GM19395 (cell line): ENCODE data around the gene ZNF276.
"Not testable (repeated sequence)": the region's sequence is repeated elsewhere in the genome, so short reads cannot be mapped to it uniquely, and the experiment has no call there.

Source experiments
- ATAC-seq: cut with Tn5 transposase; IDR thresholded peaks from one replicate; pipeline ENCODE4 v1.9.1; 2021; ENCODE audit warnings: mild to moderate bottlenecking, moderate library complexity; ENCODE audit not compliant: unreplicated experiment

ZNF276 gene

DNA sequence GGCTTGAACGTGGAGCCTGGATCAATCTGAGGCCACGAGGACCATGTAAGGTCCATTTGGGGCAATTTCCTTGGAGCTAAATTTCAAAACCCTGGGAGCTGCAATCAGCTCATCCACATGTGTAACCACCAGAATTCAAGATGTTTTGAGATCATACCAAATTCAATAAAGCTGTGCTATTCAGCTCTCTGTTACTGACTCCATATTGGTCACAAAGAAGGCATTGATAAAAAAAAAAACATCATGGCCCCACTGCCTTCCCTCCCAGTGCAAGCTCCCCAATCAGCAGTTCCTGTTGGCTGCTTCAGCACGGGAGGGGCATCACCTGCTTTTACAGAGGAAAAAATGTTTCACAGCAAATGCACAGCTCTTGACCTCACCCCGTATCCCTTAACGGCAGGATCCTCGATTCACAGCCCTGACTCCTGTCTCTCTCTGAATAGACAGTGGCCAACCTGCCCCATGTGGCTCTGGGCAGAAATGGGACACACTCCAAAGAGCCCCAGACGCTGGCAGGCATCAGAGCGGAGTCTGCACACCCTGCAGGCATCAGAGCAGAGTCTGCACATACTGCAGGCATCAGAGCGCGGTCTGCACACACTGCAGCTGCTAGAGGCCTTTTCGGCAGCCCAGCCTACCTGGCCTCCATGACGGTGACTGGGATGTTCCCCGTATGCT lies 58.0 kb downstream of the ZNF276 start:
- no peak for ATAC-seq

DNA sequence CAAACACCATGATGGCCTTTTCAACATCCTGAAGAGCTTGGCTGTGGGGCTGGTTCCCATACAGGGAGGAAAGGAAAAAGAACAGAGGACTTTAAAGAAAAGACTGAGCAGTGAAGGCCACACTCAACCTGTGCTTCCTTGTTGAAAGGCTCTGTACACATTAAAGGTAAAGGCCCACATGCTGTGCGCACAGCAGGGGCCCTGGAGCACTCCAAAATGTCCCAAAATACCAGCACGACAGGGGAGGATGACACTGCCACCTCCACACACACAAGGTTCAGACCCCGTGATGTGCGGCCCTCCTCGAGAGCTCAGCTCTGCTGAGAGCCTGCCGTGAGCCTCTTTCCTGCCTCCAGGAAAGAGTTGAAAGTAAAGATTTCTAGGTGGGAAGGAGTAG lies 58.6 kb downstream of the ZNF276 start:
- no peak for ATAC-seq

DNA sequence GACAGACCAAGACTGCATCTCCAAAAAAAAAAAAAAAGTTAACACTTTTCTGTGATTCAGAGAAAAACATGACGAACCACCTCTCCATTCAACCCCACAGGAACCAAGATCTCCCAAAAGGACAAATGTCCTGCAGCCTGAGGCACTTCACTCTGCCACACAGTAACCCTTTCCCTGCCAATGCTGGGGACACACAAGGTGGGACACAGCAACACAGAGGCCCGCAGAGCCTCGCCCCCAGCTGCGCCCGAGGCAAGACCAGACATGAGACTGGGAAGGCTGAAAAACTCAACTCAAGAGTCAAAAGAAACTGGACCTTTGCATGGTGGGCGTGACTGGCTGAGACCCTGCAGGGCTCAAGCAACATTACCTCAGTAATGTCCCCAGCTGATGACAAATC lies 61.2 kb downstream of the ZNF276 start:
- no peak for ATAC-seq

DNA sequence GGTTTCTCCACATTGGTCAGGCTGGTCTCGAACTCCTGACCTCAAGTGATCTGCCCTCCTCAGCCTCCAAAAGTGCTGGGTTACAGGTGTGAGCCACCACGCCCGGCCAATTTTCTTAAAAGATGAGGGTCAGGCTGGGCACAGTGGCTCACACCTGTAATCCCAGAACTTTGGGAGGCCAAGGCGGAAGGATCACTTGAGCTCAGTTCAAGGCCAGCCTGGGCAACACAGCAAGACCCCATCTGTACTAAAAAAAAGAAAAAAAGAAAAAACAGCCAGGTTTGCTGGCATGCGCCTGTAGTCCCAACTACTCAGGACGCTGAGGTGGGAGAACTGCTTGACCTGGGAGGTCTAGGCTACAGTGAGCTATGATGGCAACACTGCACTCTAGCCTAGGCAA lies 62.6 kb downstream of the ZNF276 start:
- not testable (repeated sequence) for ATAC-seq

DNA sequence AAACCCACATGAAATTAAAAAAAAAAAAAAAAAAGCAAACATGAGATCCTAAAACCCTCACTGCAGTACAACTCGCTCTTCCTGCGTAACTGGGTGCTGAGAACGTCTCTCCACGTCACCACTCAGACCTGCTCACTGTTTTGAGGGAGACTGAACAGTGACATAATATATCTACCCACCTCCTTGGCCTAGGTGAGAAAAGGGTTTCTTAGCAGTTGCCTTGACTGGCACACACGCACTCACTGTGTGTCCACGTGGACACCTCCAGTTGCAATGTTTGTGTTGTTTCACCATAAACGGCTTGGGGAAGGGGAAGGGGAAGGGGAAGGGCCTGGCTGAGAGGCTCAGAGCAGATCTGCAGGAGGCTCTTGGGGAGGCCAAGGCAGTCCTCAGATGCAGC lies 63.1 kb downstream of the ZNF276 start:
- no peak for ATAC-seq

DNA sequence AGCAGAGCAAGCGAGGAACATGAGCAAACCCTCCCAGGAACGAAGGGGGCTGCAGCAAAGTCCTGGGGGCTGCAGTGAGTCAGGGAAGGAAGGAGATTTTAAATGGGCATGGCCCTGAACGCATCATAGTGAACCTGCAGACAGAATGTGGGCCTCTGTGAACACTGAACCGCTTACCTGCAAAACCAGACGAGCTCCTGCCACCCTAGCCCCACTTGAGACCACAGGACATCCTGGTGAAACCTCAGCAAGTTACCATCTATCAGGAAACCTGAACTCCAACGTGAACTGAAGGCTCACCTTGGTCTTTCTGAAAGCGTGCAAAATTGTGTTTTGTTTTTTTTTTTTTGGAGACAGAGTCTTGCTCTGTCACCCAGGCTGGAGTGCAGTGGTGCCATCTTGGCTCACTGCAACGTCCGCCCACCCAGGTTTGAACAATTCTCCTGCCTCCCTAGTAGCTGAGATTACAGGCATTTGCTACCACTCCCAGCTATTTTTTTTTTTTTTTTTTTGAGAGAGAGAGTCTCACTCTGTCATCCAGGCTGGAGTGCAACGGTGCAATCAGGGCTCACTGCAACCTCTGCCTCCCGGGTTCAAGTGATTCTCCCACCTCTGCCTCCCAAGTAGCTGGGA lies 64.3 kb downstream of the ZNF276 start:
- no peak for ATAC-seq

DNA sequence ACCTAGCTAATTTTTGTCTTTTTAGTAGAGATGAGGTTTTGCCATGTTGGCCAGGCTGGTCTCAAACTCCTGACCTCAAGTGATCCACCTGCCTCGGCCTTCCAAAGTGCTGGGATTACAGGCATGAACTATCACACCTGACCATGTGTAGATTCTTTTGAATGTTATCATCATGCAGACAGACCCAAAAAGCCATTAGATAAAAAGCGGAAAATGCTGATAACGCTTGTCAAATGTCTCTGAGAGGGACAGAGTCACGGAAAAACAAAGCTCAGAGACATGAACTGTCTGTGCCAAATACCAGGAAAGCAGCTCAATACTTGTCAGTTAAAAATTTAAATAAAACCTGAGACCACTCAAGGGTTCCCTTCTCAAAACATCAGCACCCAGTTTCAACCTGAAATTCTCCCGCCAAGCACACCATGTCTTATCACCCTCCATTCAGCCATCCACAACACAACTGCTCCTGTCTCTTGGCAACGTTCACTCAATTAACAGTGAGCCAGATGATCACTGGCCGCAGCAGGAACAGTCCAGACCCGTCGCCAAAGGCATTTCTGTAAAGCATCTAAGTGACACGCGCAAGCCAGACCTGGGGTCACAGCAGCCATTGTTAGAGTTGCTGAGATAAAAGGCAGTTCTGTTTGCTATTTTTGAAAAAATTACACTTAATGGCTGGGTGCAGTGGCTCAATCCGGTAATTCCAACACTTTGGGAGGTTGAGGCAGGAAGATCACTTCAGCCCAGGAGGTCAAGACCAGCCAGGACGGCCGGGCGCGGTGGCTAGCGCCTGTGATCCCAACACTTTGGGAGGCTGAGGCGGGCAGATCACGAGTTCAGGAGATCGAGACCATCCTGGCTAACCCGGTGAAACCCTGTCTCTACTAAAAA lies 65.4 kb downstream of the ZNF276 start:
- no peak for ATAC-seq

DNA sequence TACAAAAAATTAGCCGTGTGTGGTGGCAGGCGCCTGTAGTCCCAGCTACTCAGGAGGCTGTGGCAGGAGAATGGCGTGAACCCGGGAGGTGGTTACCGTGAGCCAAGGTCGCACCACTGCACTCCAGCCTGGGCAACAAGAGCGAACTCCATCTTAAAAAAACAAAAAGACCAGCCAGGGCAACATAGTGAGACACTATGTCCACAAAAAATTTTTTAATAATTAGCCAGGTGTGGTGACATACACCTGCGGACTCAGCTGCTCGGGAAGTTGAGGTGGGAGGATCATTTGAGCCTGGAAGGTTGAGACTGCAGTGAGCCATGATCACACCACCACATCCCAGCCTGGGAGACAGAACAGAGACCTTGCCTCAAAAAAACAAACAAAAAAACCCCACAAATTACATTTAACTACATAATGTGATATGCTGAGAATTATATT lies 66.0 kb downstream of the ZNF276 start:
- ATAC-seq = no peak
